GM12878 (cell line): ENCODE measurements around the gene MAP3K5. TPM values are rescaled to one million over a fixed set of nuclear protein-coding genes. Genes with fewer than 3 reads are reported as not detected.

Source experiments
- ATAC-seq: fragments of 200-7000 bp; cut with Tn5 transposase; 3 replicates; pipeline ENCODE4 v1.9.1; 2020; ENCODE audit warnings: mild to moderate bottlenecking, moderate library complexity
- BruUV-seq: library from RNA; stranded (reverse); fragments of 400-500 nt; replicated peaks from 2 replicates; lab custom pipeline; 2021; lab: Mats Ljungman, UMichigan
- CTCF ChIA-PET: fragments of 300-600 bp; sonication (Branson Sonifier 250); formaldehyde crosslinking; extraction: SDS; loops from one replicate; lab custom pipeline; 2021; ENCODE audit warnings: inconsistent platforms; lab: Yijun Ruan, JAX
- POLR2A ChIA-PET: fragments of 350-600 bp; formaldehyde crosslinking; extraction: SDS; loops from one replicate; lab custom pipeline; 2021; ENCODE audit warnings: inconsistent platforms; lab: Charles Lee
- RAD21 ChIA-PET: fragments of 300-600 bp; sonication (Branson Sonifier 250); formaldehyde crosslinking; loops from one replicate; lab custom pipeline; 2023; ENCODE audit warnings: antibody characterized with exemption; ENCODE audit not compliant: unreplicated experiment; lab: Charles Lee
- SMC1A ChIA-PET: fragments of 300-600 bp; sonication (Branson Sonifier 250); formaldehyde crosslinking; loops from one replicate; lab custom pipeline; 2023; ENCODE audit not compliant: unreplicated experiment, uncharacterized antibody; lab: Charles Lee
- DNase-seq: peaks from one replicate; pipeline ENCODE4 v3.0.0-alpha.2; 2011; ENCODE audit warnings: low read depth, low spot score
- FAIRE-seq: peaks from 3 replicates; lab custom pipeline; 2011; peaks lifted over from hg19 to GRCh38; lab: Jason Lieb, UNC
- H2AFZ ChIP-seq: 2 replicates; pipeline ENCODE4 v1.6.0; 2011; ENCODE audit warnings: low read depth, low read length, control low read depth; ENCODE audit not compliant: control insufficient read depth
- H3K27ac ChIP-seq: 2 replicates; pipeline ENCODE4 v1.5.1; 2011; ENCODE audit warnings: control low read depth; ENCODE audit not compliant: control insufficient read depth, insufficient read depth
- H3K27me3 ChIP-seq, 2 experiments: replicated peaks in 1 of 2; 2 replicates each; pipeline versions ENCODE4 v1.6.0 to v1.6.1; 2011; ENCODE audit warnings: low read length in 1 of 2; ENCODE audit not compliant: control insufficient read depth in 2 of 2, insufficient read depth in 2 of 2
- H3K36me3 ChIP-seq, 2 experiments: 2 replicates each; pipeline ENCODE4 v1.5.1; 2011; ENCODE audit warnings: low read length in 1 of 2; ENCODE audit not compliant: control insufficient read depth in 2 of 2, insufficient read depth in 2 of 2
- H3K4me1 ChIP-seq: 2 replicates; pipeline ENCODE4 v1.6.1; 2011; ENCODE audit warnings: mild to moderate bottlenecking, low read length, moderate library complexity, mixed read lengths; ENCODE audit not compliant: control insufficient read depth, insufficient read depth
- H3K4me2 ChIP-seq: 2 replicates; pipeline ENCODE4 v1.6.0; 2011; ENCODE audit warnings: control low read depth; ENCODE audit not compliant: control insufficient read depth, insufficient read depth
- H3K4me3 ChIP-seq: fragments of 200-600 bp; sonication (generic); 2 replicates; pipeline ENCODE4 v1.5.1; 2016
- H3K79me2 ChIP-seq: 2 replicates; pipeline ENCODE4 v1.6.0; 2011; ENCODE audit warnings: low read length; ENCODE audit not compliant: control insufficient read depth, insufficient read depth
- H3K9ac ChIP-seq: 2 replicates; pipeline ENCODE4 v1.8.0; 2011; ENCODE audit warnings: low read length, control low read depth, mixed read lengths; ENCODE audit not compliant: control insufficient read depth, insufficient read depth
- H3K9me3 ChIP-seq: replicated peaks from 3 replicates; pipeline ENCODE4 v1.5.1; 2011; ENCODE audit warnings: mild to moderate bottlenecking, low read length; ENCODE audit not compliant: control insufficient read depth, insufficient read depth
- H4K20me1 ChIP-seq: 2 replicates; pipeline ENCODE4 v1.6.0; 2011; ENCODE audit not compliant: control insufficient read depth, insufficient read depth
- MTA2 ChIP-seq: fragments of 450-650 bp; IDR thresholded peaks from 2 replicates; pipeline ENCODE4 v1.6.1; 2016; ENCODE audit warnings: low read depth, mild to moderate bottlenecking, moderate library complexity
- NFIC ChIP-seq: IDR thresholded peaks from 2 replicates; pipeline ENCODE4 v1.6.1; 2012; ENCODE audit warnings: low read depth, mild to moderate bottlenecking, inconsistent platforms, low read length, moderate library complexity
- SRF ChIP-seq, 2 experiments: IDR thresholded peaks; 2 replicates each; pipeline ENCODE4 v1.6.1; 2011; ENCODE audit warnings: low read depth in 2 of 2, low read length in 2 of 2, mild to moderate bottlenecking in 1 of 2, moderate library complexity in 1 of 2
- TCF12 ChIP-seq: IDR thresholded peaks from 2 replicates; pipeline ENCODE4 v1.6.1; 2011; ENCODE audit warnings: low read depth, mild to moderate bottlenecking, low read length
- ZNF24 ChIP-seq: fragments of 450-650 bp; IDR thresholded peaks from 2 replicates; pipeline ENCODE4 v1.6.1; 2017; ENCODE audit warnings: antibody characterized with exemption, mild to moderate bottlenecking
- WGBS: methylation state at CpG from one replicate; pipeline ENCODE4 v1.1.6; 2016; ENCODE audit warnings: low lambda C conversion rate; ENCODE audit not compliant: insufficient replicate concordance, insufficient coverage; ENCODE audit errors: missing lambda C conversion rate; 5-methylcytosine and 5-hydroxymethylcytosine counted together
- in situ Hi-C: fragments of 300-500 bp; cut with MboI; formaldehyde crosslinking; loops from 9 replicates; pipeline ENCODE4 v1.14.3; 2018; ENCODE audit warnings: mixed read lengths
- intact Hi-C: fragments of 100-400 bp; cut with micrococcal nuclease; formaldehyde crosslinking; loops from one replicate; pipeline ENCODE4 v1.14.2; 2022; ENCODE audit not compliant: unreplicated experiment
- polyA plus RNA-seq, 11 experiments: library from polyadenylated mRNA; depleted of rRNA in 4 of 11; unstranded in 6 of 11; stranded (reverse) in 5 of 11; fragments of >200 nt; fragmentation: Nextera tagmentation in 4 of 11; fragmentation: Illumina TruSeq in 1 of 11; extraction: Ambion mirVana in 4 of 11; extraction: Trizol in 1 of 11; gene quantifications; 1 replicate in 1 of 11; 2 replicates in 10 of 11; pipeline versions ENCODE4 v1.2.1 to v1.2.3, GENCODE V29; 2011 to 2016; ENCODE audit warnings: inconsistent platforms in 2 of 11, missing spikeins in 2 of 11, low read depth in 1 of 11
- total RNA-seq, 4 experiments: library from RNA; depleted of rRNA in 3 of 4; stranded (reverse); fragments of >200 nt in 3 of 4; fragmentation: Illumina TruSeq in 1 of 4; extraction: Trizol in 1 of 4; gene quantifications; 2 replicates each; pipeline versions ENCODE4 v1.2.1 to v1.2.3, GENCODE V29; 2013 to 2021
- TF ChIP-seq, protein P1 (sequence below): fragments of 450-650 bp; IDR thresholded peaks from 2 replicates; pipeline ENCODE4 v1.6.1; 2017; ENCODE audit warnings: antibody characterized with exemption, mild to moderate bottlenecking, moderate library complexity
- TF ChIP-seq, protein P2 (sequence below): fragments of 450-650 bp; IDR thresholded peaks from 2 replicates; pipeline ENCODE4 v1.6.1; 2016; ENCODE audit warnings: mild to moderate bottlenecking
- TF ChIP-seq, protein P3 (sequence below): fragments of 150-350 bp; IDR thresholded peaks from 2 replicates; pipeline ENCODE4 v1.6.1; 2016; ENCODE audit warnings: low read depth, low read length
- TF ChIP-seq, protein P4 (sequence below): IDR thresholded peaks from 2 replicates; pipeline ENCODE4 v1.6.1; 2011; ENCODE audit warnings: low read depth, mild to moderate bottlenecking, low read length, moderate library complexity, borderline replicate concordance; ENCODE audit errors: extremely low read depth
- TF ChIP-seq, protein P5 (sequence below): IDR thresholded peaks from 2 replicates; pipeline ENCODE4 v1.6.1; 2012; ENCODE audit warnings: mild to moderate bottlenecking, low read depth, low read length

Gene MAP3K5
- total and polyA plus RNA-seq, 10 of the 15 experiments (the other 5 are each of a cell fraction or from before 2014, with no cell fraction given): 5.4 to 34.3 (median 26.4) TPM

DNA sequence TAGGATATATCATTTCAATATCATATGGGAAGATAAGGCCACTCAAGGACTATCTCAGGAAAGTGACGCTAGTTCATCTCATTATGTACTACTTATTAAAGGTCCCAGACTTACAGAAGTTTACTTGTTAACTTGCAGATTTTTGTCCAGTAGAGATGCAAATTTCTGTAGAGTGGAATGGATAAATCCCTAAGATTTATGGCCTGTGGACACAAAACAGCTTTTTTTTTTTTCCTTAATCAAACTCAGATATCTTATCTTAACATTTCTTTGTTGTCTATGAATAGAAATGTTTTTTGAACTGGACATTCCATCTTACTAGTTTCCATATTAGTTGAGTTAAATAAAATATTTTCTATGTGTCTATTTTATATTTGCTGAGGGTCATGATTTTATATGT, 131.6 kb downstream of the MAP3K5 start (continued):
- TF ChIP-seq, protein P1, sequence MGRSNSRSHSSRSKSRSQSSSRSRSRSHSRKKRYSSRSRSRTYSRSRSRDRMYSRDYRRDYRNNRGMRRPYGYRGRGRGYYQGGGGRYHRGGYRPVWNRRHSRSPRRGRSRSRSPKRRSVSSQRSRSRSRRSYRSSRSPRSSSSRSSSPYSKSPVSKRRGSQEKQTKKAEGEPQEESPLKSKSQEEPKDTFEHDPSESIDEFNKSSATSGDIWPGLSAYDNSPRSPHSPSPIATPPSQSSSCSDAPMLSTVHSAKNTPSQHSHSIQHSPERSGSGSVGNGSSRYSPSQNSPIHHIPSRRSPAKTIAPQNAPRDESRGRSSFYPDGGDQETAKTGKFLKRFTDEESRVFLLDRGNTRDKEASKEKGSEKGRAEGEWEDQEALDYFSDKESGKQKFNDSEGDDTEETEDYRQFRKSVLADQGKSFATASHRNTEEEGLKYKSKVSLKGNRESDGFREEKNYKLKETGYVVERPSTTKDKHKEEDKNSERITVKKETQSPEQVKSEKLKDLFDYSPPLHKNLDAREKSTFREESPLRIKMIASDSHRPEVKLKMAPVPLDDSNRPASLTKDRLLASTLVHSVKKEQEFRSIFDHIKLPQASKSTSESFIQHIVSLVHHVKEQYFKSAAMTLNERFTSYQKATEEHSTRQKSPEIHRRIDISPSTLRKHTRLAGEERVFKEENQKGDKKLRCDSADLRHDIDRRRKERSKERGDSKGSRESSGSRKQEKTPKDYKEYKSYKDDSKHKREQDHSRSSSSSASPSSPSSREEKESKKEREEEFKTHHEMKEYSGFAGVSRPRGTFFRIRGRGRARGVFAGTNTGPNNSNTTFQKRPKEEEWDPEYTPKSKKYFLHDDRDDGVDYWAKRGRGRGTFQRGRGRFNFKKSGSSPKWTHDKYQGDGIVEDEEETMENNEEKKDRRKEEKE: no peak
- TF ChIP-seq TCF12: no peak
- TF ChIP-seq, protein P2, sequence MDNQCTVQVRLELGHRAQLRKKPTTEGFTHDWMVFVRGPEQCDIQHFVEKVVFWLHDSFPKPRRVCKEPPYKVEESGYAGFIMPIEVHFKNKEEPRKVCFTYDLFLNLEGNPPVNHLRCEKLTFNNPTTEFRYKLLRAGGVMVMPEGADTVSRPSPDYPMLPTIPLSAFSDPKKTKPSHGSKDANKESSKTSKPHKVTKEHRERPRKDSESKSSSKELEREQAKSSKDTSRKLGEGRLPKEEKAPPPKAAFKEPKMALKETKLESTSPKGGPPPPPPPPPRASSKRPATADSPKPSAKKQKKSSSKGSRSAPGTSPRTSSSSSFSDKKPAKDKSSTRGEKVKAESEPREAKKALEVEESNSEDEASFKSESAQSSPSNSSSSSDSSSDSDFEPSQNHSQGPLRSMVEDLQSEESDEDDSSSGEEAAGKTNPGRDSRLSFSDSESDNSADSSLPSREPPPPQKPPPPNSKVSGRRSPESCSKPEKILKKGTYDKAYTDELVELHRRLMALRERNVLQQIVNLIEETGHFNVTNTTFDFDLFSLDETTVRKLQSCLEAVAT: no peak

DNA sequence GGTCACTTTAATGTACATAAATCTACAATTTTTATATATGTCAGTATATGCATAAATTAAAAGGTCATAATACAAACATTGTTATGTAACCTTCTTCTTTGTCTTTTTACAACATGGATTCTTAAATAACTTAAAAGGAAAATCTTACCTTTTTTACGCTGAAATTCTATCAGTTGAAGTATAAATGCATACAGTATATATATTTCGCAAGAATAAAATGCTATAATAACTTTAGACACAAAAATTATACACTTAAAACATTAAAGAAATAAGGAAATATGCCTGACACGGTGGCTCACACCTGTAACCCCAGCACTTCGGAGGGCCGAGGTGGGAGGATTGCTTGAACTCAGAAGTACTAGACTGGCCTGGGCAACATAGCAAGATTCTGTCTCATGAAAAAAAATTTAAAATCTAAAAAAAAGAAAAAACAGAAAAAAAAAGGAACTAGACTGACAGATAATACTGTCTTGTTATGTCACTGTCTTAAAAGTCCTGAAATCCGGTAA, 132.2 kb downstream of the MAP3K5 start:
- Histone ChIP-seq H3K27ac (no peak overlapping the region), H3K4me3 (no peak overlapping the region), H3K4me2 (no peak overlapping the region), H3K9ac (no peak overlapping the region), H3K9me3 (no peaks in the 10 kb centered on the region), H3K79me2 (no peaks in the 10 kb centered on the region), H3K36me3 (peaks cover 6 to 35% of the 10 kb centered on the region in 2 experiments; a peak in 3 of 4 replicates), H3K27me3 (no peaks in the 10 kb centered on the region), H4K20me1 (no peaks in the 10 kb centered on the region), H2AFZ (no peak overlapping the region), H3K4me1 (no peaks in the 10 kb centered on the region)
- intact Hi-C loops: no loop called here
- BruUV-seq: no TSS peak
- in situ Hi-C loops: no loop called here
- ChIA-PET SMC1A (no interaction called here), POLR2A (no interaction called here), CTCF (no interaction called here), RAD21 (no interaction called here)
- ATAC-seq (no peak), FAIRE-seq (no peak), DNase-seq (no peak)
- WGBS: 97% methylated on average over 6 of the region's 6 CpGs
- TF ChIP-seq SRF (IDR thresholded peaks at IDR 0.05; ENCODE audit: low read depth in 2 of 2, low read length in 2 of 2): no peak
- TF ChIP-seq MTA2: no peak
- TF ChIP-seq, protein P3, sequence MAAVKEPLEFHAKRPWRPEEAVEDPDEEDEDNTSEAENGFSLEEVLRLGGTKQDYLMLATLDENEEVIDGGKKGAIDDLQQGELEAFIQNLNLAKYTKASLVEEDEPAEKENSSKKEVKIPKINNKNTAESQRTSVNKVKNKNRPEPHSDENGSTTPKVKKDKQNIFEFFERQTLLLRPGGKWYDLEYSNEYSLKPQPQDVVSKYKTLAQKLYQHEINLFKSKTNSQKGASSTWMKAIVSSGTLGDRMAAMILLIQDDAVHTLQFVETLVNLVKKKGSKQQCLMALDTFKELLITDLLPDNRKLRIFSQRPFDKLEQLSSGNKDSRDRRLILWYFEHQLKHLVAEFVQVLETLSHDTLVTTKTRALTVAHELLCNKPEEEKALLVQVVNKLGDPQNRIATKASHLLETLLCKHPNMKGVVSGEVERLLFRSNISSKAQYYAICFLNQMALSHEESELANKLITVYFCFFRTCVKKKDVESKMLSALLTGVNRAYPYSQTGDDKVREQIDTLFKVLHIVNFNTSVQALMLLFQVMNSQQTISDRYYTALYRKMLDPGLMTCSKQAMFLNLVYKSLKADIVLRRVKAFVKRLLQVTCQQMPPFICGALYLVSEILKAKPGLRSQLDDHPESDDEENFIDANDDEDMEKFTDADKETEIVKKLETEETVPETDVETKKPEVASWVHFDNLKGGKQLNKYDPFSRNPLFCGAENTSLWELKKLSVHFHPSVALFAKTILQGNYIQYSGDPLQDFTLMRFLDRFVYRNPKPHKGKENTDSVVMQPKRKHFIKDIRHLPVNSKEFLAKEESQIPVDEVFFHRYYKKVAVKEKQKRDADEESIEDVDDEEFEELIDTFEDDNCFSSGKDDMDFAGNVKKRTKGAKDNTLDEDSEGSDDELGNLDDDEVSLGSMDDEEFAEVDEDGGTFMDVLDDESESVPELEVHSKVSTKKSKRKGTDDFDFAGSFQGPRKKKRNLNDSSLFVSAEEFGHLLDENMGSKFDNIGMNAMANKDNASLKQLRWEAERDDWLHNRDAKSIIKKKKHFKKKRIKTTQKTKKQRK: no peak
- TF ChIP-seq, protein P4, sequence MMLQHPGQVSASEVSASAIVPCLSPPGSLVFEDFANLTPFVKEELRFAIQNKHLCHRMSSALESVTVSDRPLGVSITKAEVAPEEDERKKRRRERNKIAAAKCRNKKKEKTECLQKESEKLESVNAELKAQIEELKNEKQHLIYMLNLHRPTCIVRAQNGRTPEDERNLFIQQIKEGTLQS: no peak
- TF ChIP-seq, protein P5, sequence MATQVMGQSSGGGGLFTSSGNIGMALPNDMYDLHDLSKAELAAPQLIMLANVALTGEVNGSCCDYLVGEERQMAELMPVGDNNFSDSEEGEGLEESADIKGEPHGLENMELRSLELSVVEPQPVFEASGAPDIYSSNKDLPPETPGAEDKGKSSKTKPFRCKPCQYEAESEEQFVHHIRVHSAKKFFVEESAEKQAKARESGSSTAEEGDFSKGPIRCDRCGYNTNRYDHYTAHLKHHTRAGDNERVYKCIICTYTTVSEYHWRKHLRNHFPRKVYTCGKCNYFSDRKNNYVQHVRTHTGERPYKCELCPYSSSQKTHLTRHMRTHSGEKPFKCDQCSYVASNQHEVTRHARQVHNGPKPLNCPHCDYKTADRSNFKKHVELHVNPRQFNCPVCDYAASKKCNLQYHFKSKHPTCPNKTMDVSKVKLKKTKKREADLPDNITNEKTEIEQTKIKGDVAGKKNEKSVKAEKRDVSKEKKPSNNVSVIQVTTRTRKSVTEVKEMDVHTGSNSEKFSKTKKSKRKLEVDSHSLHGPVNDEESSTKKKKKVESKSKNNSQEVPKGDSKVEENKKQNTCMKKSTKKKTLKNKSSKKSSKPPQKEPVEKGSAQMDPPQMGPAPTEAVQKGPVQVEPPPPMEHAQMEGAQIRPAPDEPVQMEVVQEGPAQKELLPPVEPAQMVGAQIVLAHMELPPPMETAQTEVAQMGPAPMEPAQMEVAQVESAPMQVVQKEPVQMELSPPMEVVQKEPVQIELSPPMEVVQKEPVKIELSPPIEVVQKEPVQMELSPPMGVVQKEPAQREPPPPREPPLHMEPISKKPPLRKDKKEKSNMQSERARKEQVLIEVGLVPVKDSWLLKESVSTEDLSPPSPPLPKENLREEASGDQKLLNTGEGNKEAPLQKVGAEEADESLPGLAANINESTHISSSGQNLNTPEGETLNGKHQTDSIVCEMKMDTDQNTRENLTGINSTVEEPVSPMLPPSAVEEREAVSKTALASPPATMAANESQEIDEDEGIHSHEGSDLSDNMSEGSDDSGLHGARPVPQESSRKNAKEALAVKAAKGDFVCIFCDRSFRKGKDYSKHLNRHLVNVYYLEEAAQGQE: no peak
- no peak for TF ChIP-seq NFIC
- TF ChIP-seq ZNF24: no peak
